HCT116 (cell line): ENCODE results near the gene SOBP.

Source experiments
- CTCF ChIP-seq, 3 experiments: fragments of 200-600 bp in 1 of 3; sonication (generic) in 1 of 3; IDR thresholded peaks in 2 of 3; conservative IDR thresholded peaks in 1 of 3; 2 replicates each; pipeline ENCODE4 v1.5.1; 2012 to 2017; ENCODE audit warnings: low read depth in 2 of 3, low read length in 2 of 3, antibody characterized with exemption in 1 of 3, borderline replicate concordance in 1 of 3, control low read depth in 1 of 3, mild to moderate bottlenecking in 1 of 3, mixed read lengths in 1 of 3, mixed run types in 1 of 3, moderate library complexity in 1 of 3; ENCODE audit not compliant: insufficient read depth in 1 of 3
- FOSL1 ChIP-seq: IDR thresholded peaks from 2 replicates; pipeline ENCODE4 v1.6.1; 2012; ENCODE audit warnings: low read depth
- POLR2A ChIP-seq: IDR thresholded peaks from 2 replicates; pipeline ENCODE4 v1.7.0; 2011; ENCODE audit warnings: borderline replicate concordance; ENCODE audit not compliant: insufficient read depth, insufficient read length; ENCODE audit errors: extremely low read depth
- POLR2AphosphoS5 ChIP-seq: IDR thresholded peaks from 2 replicates; pipeline ENCODE4 v1.6.1; 2011; ENCODE audit warnings: mild to moderate bottlenecking, low read depth, low read length, moderate library complexity
- ZFX ChIP-seq: fragments of 450-650 bp; IDR thresholded peaks from 2 replicates; pipeline ENCODE4 v1.6.1; 2017
- ZNF274 ChIP-seq: fragments of 200-500 bp; sonication (Bioruptor generic); IDR thresholded peaks from 2 replicates; pipeline ENCODE4 v1.6.1; 2014; ENCODE audit warnings: mild to moderate bottlenecking, low read depth, low read length, inconsistent platforms
- TF ChIP-seq, protein P1 (sequence below): IDR thresholded peaks from 2 replicates; pipeline ENCODE4 v1.6.1; 2011; ENCODE audit warnings: mild to moderate bottlenecking, low read length, moderate library complexity; ENCODE audit not compliant: insufficient replicate concordance; ENCODE audit errors: extremely low read depth
- TF ChIP-seq, protein P2 (sequence below): IDR thresholded peaks from 2 replicates; pipeline ENCODE4 v1.6.1; 2012; ENCODE audit warnings: low read depth

DNA sequence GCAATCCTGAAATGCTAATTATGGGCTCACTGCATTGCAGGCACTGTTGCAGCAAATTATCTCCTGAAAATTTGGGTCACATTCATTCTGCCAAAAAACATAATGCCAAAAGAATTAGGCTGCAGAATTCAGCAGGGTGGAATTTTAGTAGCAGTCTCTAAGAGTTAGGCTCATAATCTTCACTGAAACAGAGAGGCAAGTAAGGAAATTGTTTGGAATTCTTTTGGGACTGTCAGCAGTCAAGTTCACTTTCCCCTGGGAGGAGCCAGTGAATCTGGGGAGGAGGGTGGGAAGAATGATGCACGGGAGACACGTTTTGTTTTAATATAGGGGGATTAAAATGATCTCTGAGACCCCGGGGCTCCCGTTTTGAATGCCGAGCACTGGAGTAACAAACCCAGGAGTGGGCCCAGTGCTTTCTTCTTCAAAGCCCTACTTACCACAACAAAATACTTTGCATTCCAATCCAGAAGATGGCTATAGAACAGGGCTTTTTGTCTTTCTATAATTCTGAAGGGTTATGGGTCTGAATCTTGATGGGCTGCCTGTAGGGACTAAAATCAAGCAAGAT is 44.7 kb downstream of the SOBP start:
- TF ChIP-seq POLR2A (no peak), CTCF (IDR thresholded peaks at IDR 0.05 in 2 of 3, conservative IDR thresholded peaks at IDR 0.05 in 1 of 3; ENCODE audit: borderline replicate concordance in 1 of 3, insufficient read depth in 1 of 3, low read depth in 2 of 3, low read length in 2 of 3) (no peak), POLR2AphosphoS5 (no peak), ZNF274 (no peak), FOSL1 (no peak), ZFX (no peak)
- TF ChIP-seq, protein P1, sequence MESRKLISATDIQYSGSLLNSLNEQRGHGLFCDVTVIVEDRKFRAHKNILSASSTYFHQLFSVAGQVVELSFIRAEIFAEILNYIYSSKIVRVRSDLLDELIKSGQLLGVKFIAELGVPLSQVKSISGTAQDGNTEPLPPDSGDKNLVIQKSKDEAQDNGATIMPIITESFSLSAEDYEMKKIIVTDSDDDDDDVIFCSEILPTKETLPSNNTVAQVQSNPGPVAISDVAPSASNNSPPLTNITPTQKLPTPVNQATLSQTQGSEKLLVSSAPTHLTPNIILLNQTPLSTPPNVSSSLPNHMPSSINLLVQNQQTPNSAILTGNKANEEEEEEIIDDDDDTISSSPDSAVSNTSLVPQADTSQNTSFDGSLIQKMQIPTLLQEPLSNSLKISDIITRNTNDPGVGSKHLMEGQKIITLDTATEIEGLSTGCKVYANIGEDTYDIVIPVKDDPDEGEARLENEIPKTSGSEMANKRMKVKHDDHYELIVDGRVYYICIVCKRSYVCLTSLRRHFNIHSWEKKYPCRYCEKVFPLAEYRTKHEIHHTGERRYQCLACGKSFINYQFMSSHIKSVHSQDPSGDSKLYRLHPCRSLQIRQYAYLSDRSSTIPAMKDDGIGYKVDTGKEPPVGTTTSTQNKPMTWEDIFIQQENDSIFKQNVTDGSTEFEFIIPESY: no peak
- TF ChIP-seq, protein P2, sequence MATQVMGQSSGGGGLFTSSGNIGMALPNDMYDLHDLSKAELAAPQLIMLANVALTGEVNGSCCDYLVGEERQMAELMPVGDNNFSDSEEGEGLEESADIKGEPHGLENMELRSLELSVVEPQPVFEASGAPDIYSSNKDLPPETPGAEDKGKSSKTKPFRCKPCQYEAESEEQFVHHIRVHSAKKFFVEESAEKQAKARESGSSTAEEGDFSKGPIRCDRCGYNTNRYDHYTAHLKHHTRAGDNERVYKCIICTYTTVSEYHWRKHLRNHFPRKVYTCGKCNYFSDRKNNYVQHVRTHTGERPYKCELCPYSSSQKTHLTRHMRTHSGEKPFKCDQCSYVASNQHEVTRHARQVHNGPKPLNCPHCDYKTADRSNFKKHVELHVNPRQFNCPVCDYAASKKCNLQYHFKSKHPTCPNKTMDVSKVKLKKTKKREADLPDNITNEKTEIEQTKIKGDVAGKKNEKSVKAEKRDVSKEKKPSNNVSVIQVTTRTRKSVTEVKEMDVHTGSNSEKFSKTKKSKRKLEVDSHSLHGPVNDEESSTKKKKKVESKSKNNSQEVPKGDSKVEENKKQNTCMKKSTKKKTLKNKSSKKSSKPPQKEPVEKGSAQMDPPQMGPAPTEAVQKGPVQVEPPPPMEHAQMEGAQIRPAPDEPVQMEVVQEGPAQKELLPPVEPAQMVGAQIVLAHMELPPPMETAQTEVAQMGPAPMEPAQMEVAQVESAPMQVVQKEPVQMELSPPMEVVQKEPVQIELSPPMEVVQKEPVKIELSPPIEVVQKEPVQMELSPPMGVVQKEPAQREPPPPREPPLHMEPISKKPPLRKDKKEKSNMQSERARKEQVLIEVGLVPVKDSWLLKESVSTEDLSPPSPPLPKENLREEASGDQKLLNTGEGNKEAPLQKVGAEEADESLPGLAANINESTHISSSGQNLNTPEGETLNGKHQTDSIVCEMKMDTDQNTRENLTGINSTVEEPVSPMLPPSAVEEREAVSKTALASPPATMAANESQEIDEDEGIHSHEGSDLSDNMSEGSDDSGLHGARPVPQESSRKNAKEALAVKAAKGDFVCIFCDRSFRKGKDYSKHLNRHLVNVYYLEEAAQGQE: no peak
